Skin of body (tissue), 2 donors: Measurements from ENCODE around the gene CLRN1. TPM values are rescaled to one million over a fixed set of nuclear protein-coding genes. Genes with fewer than 3 reads are reported as not detected.

ENCODE experiments used
- DNase-seq: peaks from one replicate; lab custom pipeline; 2025; lab: John Stamatoyannopoulos, UW
- total RNA-seq: library from RNA; depleted of rRNA; stranded (reverse); fragments of >200 nt; gene quantifications from one replicate; pipeline ENCODE4 v1.2.3, GENCODE V29; 2014

The CLRN1 gene
- total RNA-seq, 1 donor from 2014 or later: not detected

- no peak for DNase-seq
Observed at GRCh38 chr3:150921209-150921608, 51.3 kb downstream of the CLRN1 start.

- no peak for DNase-seq
Observed at GRCh38 chr3:150920236-150920635, 52.3 kb downstream of the CLRN1 start.

- DNase-seq: no peak
Observed at GRCh38 chr3:150917951-150918350, 54.6 kb downstream of the CLRN1 start.

- DNase-seq: peak; percentile 69
Observed at GRCh38 chr3:150913133-150913922, 59.2 kb downstream of the CLRN1 start.

- no peak for DNase-seq
Observed at GRCh38 chr3:150912501-150912900, 60.0 kb downstream of the CLRN1 start.

GRCh38 chr3:150911771-150912170 is 60.8 kb downstream of the CLRN1 start:
- no peak for DNase-seq

- DNase-seq: no peak
Observed at GRCh38 chr3:150906461-150906860, 66.1 kb downstream of the CLRN1 start.

- DNase-seq: no peak
Observed at GRCh38 chr3:150905746-150906145, 66.8 kb downstream of the CLRN1 start.

- DNase-seq: no peak
Observed at GRCh38 chr3:150905339-150905738, 67.2 kb downstream of the CLRN1 start, which contains the start of gene MINDY4B. Gene MINDY4B, minus strand, starts transcription at chr3:150905439. Its CDS starts 0 bp downstream, at chr3:150905439.

GRCh38 chr3:150902988-150903387 is 69.5 kb downstream of the CLRN1 start:
- no peak for DNase-seq

GRCh38 chr3:150901793-150902192 is 70.7 kb downstream of the CLRN1 start:
- no peak for DNase-seq

- DNase-seq: no peak
Observed at GRCh38 chr3:150899141-150899540, 73.4 kb downstream of the CLRN1 start.

GRCh38 chr3:150898046-150898754 is 74.3 kb downstream of the CLRN1 start:
- no peak for DNase-seq

- no peak for DNase-seq
Observed at GRCh38 chr3:150897592-150897991, 74.9 kb downstream of the CLRN1 start.

GRCh38 chr3:150890831-150891230 is 81.7 kb downstream of the CLRN1 start:
- DNase-seq: no peak

GRCh38 chr3:150890295-150890694 is 82.2 kb downstream of the CLRN1 start:
- no peak for DNase-seq

- DNase-seq: no peak
Observed at GRCh38 chr3:150889106-150889505, 83.4 kb downstream of the CLRN1 start.

- no peak for DNase-seq
Observed at GRCh38 chr3:150887031-150887430, 85.5 kb downstream of the CLRN1 start.

- DNase-seq: no peak
Observed at GRCh38 chr3:150885535-150885934, 87.0 kb downstream of the CLRN1 start.

- DNase-seq: no peak
Observed at GRCh38 chr3:150878996-150879575, 93.4 kb downstream of the CLRN1 start.

GRCh38 chr3:150878290-150878689 is 94.2 kb downstream of the CLRN1 start:
- no peak for DNase-seq

- DNase-seq: no peak
Observed at GRCh38 chr3:150877303-150877702, 95.2 kb downstream of the CLRN1 start.
